ENCODE data around the gene HDAC8. TPM values are rescaled to one million over a fixed set of nuclear protein-coding genes. Genes with fewer than 3 reads are reported as not detected.
"Not testable (repeated sequence)": the region's sequence is repeated elsewhere in the genome, so short reads cannot be mapped to it uniquely, and the experiment has no call there.

The HDAC8 gene
- 28.4 TPM for total RNA-seq

DNA sequence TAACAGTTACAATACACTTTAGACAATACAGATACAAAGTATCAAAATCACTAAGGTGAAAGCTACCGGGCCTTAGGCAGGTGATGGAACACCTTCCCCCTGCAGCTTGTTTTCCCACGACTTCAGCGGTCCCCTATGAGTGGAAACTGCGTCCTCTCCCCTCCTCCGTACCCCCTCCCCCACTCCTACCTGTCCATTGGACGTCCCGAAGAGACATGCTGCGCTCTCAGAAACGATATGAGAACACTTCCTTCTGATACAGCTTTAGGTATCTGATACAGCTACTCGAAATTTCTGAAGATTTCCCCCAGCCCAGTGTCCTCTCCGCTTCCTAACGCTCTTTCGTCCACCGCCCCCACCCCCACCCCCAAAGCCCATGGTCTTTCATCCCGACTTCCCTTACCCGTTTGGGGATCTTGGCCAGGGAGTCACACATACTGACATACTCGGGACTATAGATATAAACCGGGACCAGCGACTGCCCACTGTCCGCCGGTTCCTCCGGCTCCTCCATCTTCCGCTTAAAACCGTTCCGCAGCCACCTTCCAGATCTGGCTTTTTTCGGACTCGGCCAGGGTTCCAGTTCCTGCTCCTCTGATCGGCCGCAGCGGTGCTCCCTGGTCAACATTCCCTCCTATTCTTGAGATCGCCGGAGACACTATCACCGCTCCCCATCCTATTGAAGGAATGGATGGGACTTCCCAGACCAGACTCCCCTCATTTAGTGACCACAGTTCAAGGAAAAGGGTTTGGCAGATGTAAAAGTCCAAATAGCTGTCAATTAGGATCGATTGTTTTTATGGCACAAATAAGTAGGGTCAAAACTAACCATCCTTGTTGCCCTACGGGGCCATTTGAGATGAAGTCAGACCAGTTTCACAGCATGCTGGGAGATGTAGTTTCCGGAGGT, at the start of gene HDAC8:
Gene HDAC8, minus strand, starts transcription at position 596 of the 910 bp plus-strand sequence. Its CDS starts 82 bp downstream, at position 514.
- peak; percentile 88 for DNase-seq

DNA sequence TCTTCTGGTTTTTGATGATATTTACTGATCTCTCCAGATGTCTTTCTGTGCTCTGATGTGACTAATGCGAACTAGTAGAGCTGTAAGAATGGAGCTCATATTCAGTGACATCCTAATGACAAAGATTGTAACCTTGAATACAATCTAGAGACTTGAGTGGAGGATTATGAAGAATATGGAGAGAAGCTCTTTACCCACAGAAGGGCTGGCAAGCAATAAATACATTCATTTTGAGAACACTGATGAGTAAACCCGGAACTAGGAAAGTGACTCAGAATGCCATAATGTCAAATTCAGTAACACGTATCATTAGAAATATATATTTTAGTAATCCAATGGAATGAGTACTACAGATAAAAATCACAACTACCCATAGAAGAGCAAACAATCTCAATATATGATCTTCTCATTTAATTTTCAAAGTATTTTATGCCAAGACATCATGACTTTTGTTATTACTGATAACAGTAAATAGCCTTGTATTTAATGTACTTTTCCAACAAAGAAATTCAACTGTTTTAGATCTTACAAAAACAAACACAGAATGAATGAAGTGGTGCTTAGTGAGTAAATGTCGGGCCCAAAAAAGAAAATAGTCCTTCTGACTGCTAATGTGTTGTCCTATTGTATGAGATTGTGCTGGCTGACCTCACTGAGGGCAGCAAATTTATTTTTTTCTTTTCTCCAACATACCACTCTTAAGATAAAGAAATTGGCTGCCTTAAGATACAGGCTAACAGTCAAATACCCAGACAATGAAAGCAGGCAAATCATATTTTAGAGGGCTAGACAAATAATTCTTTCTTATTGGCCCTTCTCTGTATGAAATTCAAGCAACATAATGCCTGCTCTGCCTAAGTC, 49.2 kb upstream of the HDAC8 start:
- DNase-seq: no peak

DNA sequence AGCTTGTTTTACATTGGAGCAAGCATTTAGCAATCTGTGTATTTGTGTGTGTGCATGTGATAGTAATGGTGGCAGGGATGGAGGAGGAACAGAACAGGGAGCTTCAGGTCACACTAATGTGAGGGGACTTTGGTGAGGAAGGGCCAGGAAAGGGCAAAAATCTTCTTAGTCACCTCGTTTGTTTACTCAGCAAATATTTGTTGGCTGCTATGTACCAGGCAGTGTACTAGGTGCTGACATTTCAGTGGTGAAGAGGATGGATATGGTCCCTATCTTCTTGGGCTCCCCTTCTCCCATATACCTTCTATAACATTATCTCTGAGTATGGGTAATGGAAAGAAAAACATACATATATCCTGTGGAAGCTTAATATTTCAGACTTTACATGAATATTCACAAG, 48.5 kb upstream of the HDAC8 start:
- no peak for DNase-seq

DNA sequence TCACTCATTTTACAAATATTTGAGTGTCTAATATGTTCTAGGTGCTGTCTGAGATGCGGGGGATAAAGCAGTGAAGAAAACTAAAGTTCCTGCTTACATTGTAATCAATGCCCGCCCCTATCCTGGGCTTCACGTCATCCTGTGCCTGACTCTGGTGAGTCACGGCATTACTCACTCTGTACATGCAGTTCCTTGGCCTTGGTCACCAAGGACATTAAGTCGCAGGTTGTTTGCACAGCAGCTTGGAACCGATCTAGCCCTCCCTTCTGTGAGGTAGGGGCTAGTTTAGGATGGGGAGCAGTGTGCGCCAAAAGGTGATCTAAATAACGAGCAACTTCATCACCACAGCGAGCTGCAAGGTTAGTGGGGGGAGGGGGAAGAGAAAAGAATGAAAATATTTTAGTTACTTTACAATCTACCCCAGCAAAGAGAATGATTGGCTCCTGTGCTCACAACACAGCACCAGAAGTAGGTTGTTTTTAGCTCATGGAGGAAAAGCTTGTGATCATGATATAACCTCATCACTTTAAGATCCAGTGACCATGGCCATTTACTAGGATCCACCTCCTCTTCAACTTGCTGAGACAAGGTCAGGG, 48.0 kb upstream of the HDAC8 start:
- no peak for DNase-seq

DNA sequence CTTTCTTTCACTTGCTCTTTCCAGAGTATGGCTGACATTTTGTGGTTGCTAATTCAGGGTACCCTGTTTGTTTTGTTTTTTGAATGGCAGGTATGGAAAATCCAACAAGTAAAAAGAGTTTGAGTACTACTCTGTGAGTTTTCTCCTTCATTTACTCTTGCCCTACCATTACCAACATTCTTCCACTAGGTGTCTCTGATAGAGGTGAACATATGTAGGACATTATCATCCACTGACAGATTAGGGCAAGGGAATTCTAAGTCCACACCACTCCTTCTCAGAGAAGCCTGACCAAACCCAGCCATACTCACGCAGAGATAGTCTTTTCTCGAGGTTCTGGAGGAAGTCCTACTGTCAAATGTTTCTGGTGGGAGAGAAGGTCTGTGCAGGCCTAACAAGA, 36.7 kb upstream of the HDAC8 start:
- no peak for DNase-seq

DNA sequence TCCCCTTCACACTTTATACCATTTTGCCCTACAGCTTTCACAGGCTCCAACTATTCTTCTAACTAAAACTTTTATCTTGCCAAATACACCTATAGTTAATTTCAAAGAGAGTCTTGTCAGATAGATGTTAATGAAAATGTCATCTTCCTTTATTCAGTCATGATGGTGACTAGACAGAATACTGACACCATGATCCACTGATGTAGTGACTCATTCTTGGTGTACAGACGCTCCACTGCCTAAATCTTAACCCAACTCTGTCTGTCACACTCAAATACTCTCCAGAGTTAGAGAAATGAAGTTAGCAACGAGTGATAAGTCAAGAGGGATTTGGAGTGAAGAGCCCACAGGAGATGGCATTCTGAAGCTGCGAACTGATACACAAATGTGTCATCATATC, 32.1 kb upstream of the HDAC8 start:
- DNase-seq: no peak

DNA sequence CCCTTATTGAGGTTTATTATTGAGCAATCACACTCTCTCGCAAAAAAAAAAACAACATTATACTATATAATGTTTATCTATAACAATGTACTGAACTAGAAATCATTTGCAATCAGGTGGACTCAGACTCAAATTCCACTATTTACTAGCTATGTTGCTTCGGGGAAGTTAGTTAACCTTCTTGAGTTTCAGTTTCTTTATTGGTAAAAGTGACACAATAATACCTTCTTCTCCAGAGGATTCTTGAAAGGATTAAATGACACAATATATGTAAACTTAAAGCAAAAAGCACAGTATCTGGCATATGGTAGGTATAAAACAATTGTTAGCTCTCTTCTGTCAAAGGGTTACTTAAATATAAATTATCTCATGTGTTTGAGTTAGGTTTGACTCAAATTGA, 31.5 kb upstream of the HDAC8 start:
- DNase-seq: no peak

DNA sequence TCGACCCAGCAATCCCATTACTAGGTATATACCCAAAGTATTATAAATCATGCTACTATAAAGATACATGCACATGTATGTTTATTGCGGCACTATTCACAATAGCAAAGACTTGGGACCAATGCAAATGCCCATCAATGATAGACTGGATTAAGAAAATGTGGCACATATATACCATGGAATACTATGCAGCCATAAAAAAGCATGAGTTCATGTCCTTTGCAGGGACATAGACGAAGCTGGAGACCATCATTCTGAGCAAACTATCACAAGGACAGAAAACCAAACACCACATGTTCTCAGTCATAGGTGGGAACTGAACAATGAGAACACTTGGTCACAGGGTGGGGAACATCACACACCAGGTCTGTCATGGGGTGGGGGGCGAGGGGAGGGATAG, 18.4 kb upstream of the HDAC8 start:
- DNase-seq: not testable (repeated sequence)

DNA sequence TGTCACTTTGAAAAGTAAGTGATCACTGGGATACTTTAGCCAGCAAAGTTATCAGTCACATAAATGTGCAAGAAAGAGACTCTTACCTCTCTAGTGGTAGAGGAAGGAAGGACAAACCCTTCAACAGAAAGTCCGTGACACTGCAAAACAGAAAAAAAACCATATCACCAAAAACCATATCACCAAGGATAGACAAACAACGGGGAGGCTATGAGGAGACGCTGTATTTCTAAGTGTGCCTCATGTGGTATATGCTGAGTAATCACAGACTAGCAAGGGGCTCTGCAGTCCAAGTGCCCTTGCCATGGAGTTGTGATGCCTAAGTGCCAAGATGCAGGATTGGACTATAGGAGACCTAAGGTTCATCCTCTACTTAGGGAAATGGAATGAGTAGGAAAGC, 11.5 kb upstream of the HDAC8 start:
- DNase-seq: no peak

DNA sequence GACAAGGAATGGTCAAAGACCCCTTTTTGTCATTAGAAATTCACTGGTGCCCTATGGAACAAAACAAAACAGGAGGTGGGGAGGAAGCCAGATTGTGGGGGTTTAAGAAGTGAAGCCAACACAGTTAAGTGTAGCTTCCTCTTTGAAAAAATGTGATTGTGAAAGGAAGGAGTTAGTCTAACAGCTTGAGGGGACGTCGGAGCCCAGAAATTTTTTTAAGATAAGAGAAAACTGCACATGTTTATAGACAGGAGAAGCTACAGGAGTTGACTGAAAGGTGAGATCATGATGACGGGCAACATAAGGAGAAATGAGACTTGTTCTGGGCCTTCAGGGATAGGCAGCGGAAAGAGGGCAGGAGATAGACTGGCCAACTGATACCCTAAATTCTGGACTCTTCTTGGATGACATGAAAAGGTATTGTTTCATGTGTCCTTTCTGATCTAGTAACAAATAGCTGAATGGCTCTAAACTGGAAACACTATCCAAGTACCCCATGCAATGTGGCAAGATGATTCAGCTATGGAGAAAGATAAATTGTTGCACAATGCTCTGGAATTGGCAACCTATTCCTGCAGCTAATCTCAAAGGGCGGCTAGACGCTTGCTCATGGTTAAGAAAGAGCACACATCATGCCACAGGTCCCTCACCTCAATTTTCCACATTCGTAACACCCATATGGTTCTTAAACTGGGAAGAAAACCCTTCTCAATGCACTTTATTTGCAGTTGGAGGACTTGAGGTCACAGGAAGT, 3.7 kb upstream of the HDAC8 start:
- no peak for DNase-seq

DNA sequence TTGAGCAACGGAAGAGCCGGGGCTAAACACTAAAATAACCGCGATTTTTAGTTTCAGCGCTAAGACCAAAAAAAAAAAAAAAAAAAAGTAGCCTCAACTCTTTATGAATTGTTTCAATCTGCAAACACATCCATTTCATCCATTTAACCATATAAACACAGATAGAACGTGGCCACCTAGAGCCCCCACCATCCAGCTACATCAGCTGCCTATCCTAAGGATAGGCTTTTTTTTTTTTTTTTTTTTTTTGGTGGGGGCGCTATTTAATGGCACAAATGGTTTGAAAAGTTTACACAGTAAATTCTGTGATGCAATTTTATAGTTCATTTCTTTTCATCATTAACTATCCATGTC, 492 bp upstream of the HDAC8 start:
- DNase-seq: no peak

DNA sequence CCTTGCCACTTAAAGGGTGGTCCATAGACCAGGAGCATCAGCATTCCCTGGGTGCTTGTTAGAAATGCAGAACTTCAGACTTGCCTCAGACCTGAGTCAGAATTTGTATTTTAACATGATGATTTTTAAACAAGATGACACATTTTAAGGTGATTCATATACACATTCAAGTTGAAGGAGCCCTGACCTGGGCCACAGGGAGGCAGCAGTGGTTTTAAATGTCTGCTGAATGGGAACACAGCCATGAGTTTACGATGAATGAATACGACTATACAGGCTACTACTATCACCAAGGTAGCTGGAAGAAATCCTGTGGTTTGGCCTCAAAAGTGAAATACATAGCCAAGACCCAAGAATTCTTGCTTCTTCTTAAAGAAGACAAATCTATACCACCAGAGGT, 2.9 kb downstream of the HDAC8 start:
- DNase-seq: no peak

DNA sequence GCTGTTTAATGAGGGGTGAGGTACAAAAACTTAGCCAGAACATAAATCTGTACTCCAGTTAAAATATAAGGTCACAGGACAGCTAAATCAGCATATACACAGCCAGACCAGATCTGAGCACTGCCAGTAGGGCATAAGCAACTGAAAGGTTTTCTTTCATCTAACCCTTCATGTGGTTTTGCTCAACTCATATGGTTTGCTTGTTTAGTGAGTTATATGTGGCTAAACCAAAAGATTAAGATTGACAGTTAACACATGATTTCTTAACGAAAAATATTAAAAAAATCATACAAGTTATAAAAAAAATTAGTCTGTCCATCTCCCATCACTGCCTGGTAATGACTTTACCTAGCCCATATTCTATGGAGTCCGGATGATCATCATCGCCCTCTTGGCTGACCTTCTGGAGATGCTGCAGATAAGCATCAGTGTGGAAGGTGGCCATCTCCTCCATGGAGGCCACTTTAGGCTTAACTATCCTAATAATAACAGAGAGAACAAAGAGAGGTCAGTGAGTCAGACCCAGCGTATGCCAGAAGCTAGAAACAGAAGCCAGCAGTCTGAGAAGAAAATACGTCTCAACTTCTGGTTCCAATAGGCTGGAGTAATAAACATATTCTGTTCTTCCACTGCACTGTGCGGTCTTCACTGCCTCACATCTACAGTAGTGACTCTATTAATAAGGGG, 4.1 kb downstream of the HDAC8 start:
- no peak for DNase-seq

DNA sequence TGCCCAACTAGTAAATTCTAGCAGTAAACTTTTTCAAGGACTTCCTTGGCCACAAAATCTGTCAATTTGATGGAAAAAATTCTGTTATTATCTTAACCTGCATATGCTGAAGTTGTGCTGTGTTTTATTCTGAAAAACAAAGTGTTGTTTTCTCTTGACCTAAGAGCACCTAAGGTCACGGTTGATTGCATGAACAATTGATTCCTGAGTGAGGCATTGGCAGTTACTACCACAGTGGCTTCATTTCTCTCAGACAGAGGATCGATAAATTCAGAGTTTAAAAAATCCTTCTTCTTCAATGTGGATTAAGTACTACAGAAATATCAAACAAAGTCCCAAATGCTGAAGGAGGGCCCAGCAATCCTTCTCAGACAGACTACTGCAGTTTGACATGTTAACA, 6.2 kb downstream of the HDAC8 start:
- DNase-seq: no peak

DNA sequence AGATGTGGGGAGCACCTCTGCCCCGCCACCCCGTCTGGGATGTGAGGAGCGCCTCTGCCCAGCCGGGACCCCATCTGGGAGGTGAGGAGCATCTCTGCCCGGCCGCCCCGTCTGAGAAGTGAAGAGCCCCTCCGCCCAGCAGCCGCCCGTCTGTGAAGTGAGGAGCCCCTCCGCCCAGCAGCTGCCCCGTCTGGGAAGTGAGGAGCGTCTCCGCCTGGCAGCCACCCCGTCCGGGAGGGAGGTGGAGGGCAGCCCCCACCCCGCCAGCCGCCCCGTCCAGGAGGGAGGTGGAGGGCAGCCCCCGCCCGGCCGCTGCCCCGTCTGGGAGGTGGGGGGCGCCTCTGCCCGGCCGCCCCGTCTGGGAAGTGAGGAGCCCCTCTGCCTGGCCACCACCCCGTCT, 13.0 kb downstream of the HDAC8 start:
- DNase-seq: not testable (repeated sequence)

DNA sequence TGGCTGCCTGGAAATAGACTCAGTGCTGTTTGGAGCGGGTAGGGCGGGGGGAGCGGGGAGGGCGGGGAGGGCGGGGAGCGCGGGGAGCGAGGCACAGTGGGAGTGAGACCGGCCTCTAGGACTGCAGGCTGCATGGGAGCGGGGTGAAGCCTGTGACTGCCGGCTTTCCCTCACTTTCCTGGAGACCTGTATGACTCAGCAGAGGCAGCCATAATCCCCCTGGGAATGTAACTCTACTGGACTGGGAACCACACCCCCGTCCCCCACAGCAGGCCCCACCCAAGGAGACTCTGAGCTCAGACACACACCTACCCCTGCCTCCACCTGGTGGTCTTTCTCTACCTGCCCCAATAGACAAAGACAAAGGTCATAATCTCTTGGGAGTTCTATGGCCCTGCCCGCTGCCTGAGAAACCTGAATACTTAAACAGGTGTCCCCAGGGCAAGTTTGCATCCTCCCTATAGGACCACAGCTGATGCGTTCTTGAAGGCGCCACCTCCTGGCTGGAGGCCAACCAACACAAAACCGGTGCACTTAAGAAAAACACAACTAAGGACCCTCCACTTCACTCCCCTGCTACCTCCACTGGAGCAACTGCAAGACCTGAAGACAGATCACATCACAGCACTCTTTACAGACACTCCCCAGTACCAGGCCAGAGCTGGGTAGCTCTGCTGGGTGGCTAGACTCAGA, 18.0 kb downstream of the HDAC8 start:
- no peak for DNase-seq

DNA sequence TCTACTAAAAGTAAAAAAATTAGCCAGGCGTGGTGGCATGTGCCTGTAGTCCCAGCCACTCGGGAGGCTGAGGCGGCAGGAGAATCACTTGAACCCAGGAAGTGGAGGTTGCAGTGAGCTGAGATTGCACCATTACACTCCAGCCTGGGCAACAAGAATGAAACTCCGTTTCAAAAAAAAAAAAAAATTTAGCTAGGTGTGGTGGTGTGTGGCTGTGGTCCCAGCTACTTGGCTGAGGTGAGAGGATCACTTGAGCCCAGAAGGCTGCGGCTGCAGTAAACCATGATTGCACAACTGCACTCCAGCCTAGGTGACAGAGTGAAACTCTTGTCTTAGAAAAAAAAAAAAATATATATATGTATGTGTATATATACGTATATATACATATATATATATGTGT, 20.2 kb downstream of the HDAC8 start:
- DNase-seq: not testable (repeated sequence)

DNA sequence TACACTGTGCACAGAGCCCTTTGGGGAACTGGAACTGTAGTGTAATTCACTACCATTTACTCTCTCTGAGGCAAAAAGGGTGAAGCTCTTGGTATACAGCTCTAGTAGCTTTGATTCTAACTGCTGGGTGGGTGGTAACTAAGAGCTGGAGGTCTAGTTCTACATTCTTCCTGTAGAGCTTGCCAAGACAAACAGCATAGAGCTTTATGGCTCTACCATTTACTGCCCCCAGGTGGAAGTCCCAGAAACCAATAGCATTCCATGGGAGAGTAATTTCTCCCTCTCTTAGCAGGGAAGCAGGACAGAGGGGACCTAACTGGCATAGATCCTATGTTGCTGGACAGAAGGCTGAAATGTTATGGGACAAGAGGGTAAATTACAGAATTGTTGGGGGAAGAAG, 26.7 kb downstream of the HDAC8 start:
- DNase-seq: peak; percentile 19

DNA sequence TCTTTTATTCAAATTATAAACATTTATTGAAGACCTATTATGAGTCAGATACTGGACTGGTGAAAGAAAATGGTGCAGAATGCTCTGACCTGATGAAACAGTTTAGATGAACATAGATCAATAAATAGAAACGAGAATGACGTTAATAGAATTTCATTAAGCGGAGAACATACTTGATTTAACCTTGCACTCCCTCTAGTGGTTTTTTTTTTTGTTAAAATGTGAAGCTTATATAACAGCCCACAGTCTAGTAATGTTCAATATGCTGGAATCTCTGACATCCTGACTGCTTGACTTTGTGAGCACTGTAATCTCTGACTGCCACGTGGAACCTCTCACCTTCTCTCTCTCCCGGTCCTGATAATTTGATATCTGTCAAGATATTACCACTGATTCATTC, 32.3 kb downstream of the HDAC8 start:
- peak; percentile 53 for DNase-seq

DNA sequence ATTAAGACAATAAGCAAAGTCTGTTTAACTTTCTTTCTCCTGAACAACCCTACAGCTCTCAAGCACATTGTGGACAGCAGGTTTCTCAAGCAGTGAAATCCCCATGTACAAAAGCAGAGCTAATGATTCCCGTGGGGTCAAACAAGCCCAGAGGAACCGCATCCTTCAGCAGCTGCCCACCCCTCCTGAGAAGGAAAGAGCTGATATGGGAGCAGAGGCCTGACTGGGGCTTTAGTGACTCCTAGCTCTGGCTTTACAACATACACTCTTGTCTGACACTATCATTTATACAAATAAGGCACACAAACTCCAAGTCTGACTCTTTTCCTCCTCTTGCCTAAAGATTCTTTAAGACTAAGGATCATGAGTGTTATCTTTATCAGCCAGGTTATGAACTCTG, 32.8 kb downstream of the HDAC8 start:
- peak; percentile 8 for DNase-seq

DNA sequence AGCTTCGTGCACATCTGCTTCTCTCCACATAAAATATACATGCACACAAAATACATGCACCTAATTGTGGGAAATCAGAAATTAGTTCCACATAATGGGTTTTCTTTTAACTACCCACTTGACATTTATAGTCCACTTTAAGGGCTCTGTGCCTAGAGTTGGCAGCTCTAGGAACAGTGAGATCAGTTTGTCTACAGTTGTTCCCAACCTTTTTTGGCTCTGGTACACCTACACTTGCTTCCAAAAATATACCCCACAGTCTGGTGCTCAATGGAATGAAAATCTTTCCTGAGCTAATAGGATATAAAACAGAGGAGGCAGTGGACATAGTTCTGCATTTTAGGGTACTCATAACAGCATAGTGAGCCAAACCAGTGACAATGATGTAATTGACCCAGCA, 36.1 kb downstream of the HDAC8 start:
- peak; percentile 6 for DNase-seq
